Measurements from ENCODE around the gene BEGAIN.
"Not testable (repeated sequence)": the region's sequence is repeated elsewhere in the genome, so short reads cannot be mapped to it uniquely, and the experiment has no call there.

BEGAIN gene

DNA sequence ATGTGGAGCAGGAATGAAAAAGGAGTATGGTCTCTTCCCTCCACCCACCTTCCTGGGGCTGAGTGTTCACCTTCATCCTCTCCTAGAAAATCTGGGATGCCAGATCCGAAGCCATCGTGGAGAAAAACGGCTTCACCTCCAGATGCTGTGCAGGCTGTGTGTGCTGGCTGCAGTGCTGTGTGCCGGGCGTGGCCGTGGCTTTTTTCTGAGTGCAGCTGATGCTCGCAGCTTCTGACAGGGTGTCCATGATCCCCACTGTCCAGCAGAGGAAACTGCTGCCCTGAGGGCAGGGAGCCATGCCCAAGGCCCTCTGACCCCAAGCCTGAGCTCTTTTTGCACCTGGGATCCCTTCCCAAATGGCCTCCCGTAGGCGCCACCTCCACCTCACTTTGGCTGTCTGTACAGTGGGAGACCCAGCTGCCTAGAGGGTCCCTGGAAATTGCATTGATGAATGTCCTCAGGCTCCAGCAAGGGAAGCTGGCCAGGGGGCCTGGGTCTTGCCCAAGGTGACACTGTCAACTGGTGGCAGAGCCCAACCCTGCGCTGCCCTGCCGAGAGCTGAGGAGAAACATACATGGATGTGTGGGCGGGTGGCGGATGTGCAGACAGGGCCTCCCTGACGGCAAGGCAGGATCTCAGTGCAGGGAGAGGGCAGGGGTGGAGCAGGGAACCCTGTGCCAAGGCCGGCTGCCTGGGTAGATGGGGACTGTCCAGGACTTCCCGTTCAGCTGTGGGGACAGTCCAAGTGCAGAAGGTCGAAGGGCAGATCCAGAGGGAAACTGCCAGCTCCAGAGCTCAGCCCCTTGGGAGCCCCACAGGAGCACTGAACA lies 53.3 kb downstream of the BEGAIN start:
- DNase-seq = no peak

DNA sequence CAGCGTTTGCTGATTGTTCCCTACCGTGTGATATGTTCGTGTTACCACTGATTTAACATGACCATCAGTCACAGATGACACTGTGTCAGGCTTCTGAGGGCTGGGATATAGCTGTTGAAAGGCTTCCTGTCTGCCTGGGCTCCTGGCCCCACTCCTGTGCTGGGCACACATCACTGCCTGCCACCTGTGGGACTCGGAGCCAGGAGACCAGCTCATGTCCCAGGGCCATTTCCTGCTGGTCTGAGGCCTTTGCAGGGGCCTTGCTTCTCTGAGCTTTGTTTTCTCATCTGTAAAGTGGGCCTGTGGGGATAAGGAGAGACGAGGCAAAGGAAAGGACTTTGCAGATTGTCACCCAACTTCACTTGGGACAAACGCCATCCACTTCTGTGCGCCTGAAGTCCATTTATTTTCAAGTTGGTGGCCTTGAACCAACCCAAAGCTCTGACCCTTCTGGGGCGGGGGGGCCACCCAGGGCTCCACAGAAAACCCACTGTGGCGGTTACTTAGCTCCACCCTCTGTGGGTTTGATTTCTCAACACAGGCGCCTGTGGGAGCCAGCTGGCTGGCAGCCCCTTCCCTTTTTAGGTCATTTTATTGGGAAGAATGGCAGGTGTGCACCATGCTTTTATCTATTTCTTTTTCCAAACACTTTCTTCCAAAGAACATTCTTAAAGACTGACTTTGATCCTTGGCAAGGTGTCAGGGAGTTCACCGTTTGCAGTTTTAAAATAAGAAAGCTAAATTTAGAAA lies 54.1 kb downstream of the BEGAIN start:
- no peak for DNase-seq

DNA sequence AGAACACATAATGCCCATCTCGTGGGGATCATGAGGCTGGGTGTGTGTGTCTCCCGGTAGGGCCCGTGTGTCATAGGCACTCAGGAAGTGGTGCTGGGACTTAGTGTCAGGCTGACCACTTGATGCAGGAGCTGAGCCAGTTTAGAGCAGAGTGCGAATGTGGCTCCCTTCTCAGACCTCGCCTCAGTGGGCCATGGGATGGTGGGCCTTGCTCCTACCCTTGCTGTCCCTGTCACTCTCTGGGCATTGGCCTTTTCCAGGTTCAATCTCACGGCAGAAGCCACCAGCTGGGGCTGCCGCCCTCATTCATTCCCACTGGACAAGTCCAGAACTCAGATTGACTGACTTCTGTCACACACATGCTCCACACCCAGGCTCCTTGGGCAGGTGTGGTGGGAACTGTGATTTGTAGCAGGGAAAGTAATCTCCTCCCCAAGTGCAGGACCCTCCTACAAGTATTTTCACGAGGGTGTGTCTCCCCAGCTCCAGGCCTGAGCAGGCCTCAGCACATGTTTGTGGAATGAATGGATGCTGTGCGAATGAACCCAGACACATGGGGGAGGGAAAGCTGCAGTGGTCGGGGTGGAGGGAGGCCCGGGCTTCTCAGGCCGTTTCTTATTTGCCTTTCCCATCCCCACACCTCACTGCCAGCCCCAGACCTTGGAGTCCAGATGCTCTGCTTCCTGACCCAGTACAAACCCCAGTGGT lies 54.9 kb downstream of the BEGAIN start:
- no peak for DNase-seq

DNA sequence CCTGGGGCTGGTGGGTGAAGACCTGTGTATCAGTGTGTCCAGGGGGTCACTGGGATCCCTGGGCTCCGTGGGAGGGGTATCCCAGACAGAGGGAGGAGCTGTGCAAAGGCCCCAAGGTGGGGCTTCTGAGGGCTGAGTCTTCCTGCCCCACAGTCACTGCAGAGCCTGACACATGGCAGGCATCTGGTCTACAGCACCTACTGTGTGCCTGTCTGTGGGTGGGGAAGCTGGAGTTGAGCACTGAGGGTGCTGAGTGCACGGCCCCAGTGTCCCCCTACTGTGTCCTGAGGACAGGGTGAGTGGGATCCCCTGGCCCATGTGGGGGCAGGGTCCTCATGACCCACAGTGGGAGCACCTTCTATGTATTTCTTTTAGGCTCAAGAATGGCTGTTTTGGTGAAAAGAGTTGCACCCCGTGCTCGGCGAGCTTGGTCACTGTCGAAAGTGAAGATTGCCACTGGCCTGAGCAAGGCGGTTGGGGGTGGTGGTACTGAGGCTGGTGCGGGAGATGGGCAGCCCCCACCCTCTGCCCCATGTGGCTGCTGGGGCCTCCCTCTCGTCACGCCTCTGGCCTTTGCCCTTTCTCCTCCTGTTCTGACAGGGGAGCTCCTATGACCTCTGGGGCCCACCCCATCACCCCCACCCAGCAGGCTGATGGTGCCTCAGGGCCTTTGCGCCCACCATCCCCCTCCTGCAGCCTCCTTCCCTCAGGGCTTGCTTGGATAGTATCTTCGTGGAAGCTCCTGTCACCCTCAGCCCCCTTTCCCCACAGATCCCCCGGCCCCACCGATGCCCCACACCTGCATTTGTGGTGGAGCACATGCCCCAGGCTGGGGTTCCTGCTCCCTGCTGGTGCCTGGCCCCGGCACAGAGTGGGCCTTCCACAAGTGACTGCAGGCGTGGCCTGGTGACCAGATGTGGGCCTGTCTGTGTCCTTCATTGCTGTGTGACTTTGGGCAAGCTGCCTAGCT lies 55.8 kb downstream of the BEGAIN start:
- no peak for DNase-seq

DNA sequence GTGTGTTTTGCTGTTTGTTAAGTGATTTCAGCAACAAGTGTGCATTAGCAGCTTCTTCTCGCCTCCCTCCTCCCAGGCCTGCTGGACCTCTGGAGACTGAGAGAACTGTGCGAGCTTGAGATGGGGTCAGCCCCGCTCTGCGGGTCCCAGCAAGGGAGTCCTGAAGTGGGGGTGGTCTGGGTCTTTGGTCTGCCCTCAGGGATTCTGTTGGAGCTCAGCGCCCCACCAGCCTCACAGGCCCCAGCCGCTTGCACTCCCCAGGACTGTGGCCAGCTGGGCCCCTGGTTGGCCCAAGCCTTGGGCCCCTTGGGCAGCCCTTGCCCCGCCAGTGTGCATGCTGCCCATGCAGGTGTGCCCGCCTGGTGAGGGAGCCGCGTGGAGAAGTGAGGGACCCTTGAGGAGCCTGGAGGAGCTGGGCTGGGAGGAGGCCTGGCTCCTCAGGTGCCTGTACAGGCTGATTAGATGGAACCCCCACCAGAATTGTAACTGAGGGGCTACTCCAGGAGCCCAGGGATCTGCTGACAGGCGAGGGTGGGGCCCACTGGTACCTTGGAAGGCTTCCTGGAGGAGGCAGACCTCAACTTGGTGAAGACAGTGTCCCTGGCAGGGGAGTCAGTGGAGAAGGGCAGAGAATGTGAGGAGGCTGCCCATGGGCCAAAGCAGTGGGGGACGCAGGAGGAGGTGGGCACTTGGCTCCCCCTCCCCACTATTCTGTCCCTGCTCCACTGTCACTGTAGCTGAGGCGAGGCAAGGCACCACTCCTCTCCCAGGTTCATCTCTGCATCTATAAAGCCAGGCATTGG lies 56.7 kb downstream of the BEGAIN start:
- no peak for DNase-seq

DNA sequence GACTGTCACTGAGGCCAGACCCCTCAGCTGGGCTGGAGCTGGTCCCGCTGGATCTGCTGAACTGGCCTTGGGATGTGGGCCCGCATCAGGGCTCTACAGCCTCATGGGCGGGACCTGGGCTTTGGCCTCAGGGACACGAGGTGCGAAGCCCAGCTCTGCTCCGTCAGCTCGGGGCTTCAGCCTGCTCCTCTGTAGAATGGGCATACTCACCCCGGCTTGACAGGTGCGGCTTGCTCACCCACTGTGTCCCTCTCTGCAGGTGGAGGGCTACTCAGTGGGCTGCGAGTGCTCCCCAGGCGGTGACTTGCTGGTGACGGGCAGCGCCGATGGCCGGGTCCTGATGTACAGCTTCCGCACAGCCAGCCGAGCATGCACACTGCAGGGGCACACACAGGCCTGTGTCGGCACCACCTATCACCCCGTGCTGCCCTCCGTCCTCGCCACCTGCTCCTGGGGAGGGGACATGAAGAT lies 57.6 kb downstream of the BEGAIN start:
- no peak for DNase-seq

DNA sequence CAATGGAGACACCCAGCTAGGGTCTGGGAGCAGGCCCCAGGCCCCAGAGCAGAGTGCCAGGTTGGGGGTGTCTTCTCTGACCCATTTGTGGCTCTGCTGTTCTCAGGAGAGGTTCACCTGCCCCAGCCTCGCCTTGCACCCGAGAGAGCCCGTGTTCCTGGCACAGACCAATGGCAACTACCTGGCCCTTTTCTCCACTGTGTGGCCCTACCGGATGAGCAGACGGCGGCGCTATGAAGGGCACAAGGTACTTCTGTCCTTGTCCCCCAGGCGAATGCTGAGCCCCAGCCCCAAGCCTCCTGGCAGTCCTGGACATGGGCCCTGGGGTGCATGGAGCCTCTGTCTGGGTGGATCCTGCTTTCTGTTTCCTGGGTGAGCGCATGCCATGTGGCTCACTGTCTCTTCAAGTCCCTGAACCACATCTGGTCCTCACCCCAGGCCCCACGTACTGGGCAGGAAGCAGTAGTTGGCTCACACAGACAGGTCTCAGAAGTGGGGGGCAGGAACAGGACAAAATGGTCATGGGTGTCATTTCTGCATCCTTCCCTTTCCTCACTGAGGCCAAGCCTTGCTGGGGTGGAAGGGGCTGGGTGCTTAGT lies 58.2 kb downstream of the BEGAIN start:
- no peak for DNase-seq

DNA sequence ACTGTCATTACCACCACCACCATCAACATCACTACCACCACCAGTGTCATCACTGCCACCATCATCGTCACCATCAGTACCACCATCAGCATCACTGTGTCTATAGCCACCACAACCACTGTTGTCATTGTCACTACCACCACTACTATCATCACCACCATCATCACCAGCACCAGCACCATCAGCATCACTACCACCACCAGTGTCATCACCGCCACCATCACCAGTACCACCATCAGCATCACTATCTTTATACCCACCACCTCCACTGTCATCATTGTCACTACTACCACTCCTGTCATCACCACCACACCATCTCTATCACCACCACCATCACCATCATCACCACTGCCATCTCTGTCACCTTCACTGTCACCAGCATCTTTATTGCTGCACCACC lies 60.6 kb downstream of the BEGAIN start:
- DNase-seq = no peak

DNA sequence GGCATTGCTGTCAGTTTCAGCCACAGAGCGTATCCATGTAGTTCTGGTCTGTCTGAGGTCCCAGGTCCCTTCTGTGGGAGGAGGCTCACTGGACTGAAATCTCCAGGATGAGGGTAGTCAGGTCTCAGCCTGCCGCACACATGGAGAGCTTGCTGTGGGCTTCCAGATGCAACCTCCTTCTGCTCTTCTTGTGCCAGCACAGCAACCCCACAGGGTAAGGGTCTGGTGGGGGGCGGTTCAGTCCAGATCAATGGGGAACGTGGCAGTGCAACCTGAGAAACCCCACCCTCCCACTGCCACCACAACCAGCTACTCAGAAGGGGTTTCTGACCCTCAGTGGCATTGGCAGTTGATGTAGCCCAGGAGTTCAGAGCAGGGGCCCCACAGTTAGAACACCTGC lies 61.2 kb downstream of the BEGAIN start:
- no peak for DNase-seq

DNA sequence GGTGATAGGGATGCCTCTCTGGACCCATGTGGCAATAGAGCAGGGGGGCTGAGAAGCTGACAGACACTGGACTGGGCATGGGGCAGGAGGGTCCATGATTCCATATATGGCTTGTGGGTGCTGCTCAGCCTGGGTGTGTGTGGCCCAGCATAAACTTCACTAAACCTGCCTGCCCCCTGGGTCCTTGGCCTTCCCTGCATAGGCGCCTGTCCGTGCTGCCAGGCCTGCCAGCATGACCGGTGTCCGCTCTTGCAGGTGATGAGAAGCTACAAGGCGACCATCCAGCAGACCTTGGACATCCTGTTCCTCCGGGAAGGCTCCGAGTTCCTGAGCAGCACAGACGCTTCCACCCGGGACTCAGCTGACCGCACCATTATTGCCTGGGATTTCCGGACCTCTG lies 61.6 kb downstream of the BEGAIN start:
- DNase-seq = no peak

DNA sequence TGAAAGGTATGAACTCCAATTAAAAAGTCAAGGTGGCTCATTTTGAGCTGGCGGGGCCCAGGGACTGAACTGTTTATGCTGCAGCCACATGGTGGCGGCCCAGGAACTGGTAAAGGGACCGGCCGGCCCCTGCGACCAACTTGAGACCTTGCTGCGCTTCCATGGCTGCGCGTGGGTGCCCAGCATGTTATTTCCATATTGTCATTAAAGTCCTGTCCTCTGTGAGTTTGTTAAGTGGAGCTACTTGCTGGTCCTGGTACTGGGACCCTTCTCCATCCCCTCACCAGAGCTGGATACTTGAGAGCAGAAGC lies 62.3 kb downstream of the BEGAIN start:
- DNase-seq = no peak

DNA sequence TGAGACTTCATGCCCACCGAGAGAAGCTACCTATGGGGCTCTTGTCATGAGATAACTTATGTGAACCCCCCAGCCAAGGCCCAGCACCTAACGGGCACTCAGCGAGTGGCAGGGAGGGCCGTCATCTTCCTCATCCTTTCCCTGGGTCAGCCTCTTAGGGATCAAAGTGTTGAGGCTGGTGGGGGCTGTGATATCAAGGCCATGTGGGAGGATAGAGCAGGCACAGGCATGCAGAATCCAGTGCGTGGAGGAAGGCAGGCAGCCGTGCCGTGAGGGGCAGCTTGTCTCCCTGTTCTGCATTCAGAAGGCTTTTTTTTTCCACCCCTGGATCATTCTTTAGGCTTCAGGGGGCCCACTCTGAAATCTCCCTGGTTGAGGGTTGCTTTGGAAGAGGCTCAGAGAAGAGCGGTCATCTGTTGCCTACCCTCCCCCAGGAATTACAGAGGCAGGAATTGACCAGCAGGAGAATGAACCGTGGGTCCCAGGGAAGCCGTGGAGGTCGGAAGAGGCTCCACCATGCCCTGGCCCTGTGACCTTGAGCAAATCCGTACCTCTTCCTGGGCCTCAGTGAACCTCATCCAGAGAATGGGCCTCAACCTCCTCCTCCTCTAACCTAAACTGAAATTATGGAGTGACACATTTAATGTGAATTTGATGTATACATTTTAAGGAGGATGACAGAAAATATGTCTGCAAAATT lies 62.8 kb downstream of the BEGAIN start:
- DNase-seq = no peak

DNA sequence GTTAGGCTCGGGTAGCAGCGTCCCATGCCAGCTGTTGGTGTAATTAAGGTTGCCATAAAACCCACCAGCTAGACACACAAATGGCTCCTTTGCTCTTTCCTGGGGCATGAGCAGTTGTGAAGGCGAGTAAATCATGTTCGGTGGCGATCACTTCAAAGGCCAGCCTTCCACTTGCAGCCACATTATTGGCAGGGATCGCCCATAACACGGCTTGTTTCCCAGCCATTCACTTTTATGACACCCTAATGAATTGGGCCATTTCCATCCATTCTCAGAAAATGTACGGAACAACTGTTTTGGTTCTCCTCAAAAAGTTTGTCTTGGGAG lies 63.4 kb downstream of the BEGAIN start:
- DNase-seq = no peak

DNA sequence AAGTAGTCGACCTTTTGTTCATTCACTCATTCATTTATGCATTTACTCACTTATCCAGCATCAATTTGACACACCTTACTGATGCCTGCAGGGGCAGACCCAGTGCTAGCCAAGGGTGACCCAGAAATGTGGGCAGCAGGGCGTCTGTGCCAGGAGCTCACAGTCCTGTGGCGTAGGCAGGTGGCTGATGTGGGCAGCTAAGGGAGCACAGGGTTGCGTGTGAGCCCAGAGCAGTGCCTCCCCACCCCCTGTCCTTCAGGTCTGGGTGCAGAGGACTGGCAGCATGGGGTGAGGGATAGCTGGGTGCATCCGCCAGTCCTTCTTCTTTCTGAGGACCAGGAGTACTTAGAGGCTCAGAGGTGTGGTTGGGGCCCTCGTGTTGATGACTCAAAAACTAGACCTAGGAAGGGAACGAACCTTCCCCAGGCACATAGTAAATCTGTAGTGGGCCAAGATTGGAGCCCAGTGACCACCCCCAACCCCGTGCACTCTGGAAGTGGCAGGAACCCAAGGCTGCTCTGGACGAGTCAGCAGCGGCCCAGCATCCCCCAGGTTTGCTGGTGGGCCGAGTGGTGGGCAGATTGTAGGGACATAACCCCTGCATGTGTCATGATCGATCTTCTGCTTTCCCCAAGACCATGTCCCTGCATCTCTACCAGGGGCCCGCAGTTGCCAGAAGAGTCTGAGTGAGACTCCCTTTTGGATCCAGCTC lies 63.9 kb downstream of the BEGAIN start:
- no peak for DNase-seq

DNA sequence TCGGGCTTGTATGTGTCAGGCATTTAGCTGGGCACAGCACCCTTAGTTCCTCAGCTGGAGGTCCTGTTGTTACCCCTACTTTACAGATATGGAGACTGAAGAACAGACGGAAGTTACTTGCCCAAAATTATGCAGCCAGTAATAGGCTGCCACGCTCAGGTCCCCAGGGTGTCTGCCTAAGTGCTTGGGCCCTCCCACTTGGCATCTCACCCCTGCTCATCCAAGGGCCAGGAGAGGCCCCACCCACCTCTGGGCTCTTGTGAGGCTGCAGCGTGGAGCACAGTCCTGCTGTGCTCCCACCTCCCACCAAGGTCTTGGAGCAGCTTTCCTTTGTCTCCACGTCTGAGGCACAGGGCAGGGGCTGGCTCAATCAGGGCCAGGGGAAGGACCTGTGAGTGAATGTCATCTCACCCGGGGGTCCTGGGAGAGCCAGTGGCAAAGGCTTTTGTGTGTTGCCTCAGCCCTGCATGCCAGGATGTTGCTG lies 64.6 kb downstream of the BEGAIN start:
- DNase-seq = no peak

DNA sequence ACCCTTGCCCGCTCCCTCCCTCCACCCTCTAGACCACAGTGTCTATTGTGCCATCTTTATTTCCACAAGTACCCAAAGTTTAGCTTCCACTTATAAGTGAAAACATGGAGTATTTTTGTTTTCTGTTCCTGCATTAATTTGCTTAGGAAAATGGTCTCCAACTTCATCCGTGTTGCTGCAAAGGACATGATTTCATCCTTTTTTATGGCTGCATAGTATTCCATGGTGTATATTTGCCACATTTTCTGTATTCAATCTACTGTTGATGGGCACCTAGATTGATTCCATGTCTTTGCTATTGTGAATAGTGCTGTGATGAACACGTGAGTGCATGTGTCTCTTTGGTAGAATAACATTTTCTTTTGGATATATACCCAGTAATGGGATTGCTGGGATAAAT lies 81.2 kb downstream of the BEGAIN start:
- DNase-seq = not testable (repeated sequence)

DNA sequence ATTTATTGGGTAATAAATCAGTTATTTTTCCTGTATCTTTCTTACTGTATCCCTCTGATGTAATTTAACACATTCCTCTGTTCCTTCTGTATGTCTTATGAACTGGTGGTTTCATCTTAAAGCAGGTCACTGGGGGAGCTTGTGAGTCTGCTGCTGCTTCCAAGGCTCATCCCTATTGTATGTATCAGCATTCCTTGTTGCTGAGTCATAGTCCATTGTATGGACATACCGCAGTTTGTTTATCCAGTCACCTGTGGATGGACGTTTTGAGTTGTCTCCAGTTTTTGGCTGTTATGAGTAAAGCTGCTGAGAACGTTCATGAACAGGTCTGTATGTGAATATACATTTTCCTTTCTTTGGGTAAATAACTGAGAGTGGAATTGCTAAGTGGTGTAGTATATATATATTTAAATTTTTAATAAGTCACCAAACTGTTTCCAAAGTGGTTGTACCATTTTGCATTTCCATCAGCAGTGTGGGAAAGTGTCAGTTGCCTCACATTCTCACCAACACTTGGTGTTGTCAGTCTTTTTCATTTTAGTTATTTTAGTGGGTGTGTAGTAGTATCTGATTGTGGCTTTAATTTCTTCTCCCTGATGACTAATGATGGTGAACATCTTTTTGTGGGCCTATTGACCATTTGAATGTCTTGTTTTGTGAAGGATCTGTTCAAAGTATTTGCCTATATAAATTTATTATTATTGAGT lies 82.7 kb downstream of the BEGAIN start:
- DNase-seq = no peak

DNA sequence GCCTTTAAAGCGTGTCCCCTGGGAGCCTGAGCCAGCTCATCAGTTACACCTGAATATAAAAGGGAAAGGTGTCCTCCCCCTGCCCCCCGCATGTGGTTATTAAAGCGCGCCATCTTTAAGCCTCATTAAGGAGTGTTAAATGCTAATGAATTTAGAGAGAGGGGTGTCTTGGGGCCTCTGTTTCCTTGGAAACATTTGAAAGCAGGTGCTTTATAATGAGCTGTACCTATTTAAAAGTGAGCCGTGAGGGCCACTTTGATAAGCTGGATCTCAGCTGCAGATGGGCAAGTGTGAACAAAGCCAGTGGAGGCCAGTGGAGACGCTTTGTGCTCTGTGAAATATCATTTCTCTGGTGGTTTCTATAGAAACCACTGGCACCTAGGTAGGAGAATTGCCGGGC lies 84.0 kb downstream of the BEGAIN start:
- no peak for DNase-seq

DNA sequence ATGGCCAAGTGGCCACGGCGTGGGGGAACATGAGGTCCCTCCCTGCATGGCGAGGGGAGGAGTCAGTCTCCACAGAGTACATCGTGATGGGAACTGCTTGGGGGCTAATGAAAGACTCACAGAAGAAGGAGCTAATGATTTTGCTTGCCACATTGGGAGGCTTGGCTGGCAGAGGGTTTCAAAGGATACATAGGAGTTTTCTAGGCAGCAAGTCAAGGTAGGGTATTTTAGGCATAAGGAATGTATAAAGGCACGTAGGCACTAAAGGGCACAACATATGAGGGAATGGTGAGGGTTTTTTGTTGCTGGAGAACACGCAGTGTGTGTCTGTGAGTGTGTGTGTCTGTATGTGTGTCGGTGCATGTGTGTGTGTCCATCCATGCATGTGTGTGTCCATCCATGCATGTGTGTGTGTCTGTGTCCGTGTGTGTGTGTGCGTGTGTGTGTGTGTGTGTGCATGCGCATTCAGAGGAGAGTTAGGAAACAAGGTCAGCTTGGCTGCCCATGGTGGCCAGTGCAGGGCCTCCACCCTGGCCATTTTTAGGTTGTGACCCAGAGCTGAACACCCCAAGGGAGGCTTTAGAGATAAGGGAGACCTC lies 84.5 kb downstream of the BEGAIN start:
- no peak for DNase-seq
